ENCODE results near the gene IDI2. TPM values are rescaled to one million over a fixed set of nuclear protein-coding genes. Genes with fewer than 3 reads are reported as not detected.

IDI2 gene
- total RNA-seq, 1 donor: not detected

GRCh38 chr10:974785-975074 lies 50.9 kb downstream of the IDI2 start:
- no peak for DNase-seq (ENCODE audit: low read depth)
- no peak for TF ChIP-seq CTCF (IDR thresholded peaks at IDR 0.05; ENCODE audit: insufficient read depth, low read depth, low read length)
- no peak overlapping the region for H3K4me3 ChIP-seq (ENCODE audit: low read depth, low read length)

- no peak for DNase-seq (ENCODE audit: low read depth)
- TF ChIP-seq CTCF (IDR thresholded peaks at IDR 0.05; ENCODE audit: insufficient read depth, low read depth, low read length): no peak
- H3K4me3 ChIP-seq (ENCODE audit: low read depth, low read length): no peak overlapping the region
These were observed 51.4 kb downstream of the IDI2 start for GRCh38 chr10:974038-974784.

GRCh38 chr10:972763-973162 lies 52.9 kb downstream of the IDI2 start:
- H3K4me3 ChIP-seq (ENCODE audit: low read depth, low read length): no peak overlapping the region
- no peak for DNase-seq (ENCODE audit: low read depth)
- TF ChIP-seq CTCF (IDR thresholded peaks at IDR 0.05; ENCODE audit: insufficient read depth, low read depth, low read length): no peak

GRCh38 chr10:971613-972012 lies 54.0 kb downstream of the IDI2 start:
- DNase-seq (ENCODE audit: low read depth): no peak
- no peak overlapping the region for H3K4me3 ChIP-seq (ENCODE audit: low read depth, low read length)
- no peak for TF ChIP-seq CTCF (IDR thresholded peaks at IDR 0.05; ENCODE audit: insufficient read depth, low read depth, low read length)

- H3K4me3 ChIP-seq (ENCODE audit: low read depth, low read length): no peak overlapping the region
- TF ChIP-seq CTCF (IDR thresholded peaks at IDR 0.05; ENCODE audit: insufficient read depth, low read depth, low read length): no peak
- peak; percentile 69 for DNase-seq (ENCODE audit: low read depth)
These were observed 54.5 kb downstream of the IDI2 start for GRCh38 chr10:971150-971542.

- H3K4me3 ChIP-seq (ENCODE audit: low read depth, low read length): peak overlapping the region; percentile 25
- DNase-seq (ENCODE audit: low read depth): peak; percentile 48
- no peak for TF ChIP-seq CTCF (IDR thresholded peaks at IDR 0.05; ENCODE audit: insufficient read depth, low read depth, low read length)
These were observed 55.1 kb downstream of the IDI2 start for GRCh38 chr10:970311-971149.

Data from fibroblast of villous mesenchyme (primary cell).